ENCODE results near the gene PRKX.
A peak's percentile ranks its signal among the peaks of the same experiment; 100 is the strongest.
"Not testable (repeated sequence)": the region's sequence is repeated elsewhere in the genome, so short reads cannot be mapped to it uniquely, and the experiment has no call there.

The PRKX gene

GRCh38 chrX:3639858-3640631 is 73.4 kb downstream of the PRKX start:
- DNase-seq = not testable (repeated sequence)

GRCh38 chrX:3639236-3639635 is 74.2 kb downstream of the PRKX start:
- no peak for DNase-seq

GRCh38 chrX:3638280-3638873 is 75.1 kb downstream of the PRKX start:
- DNase-seq = peak; percentile 45

GRCh38 chrX:3636803-3637202 is 76.6 kb downstream of the PRKX start:
- DNase-seq = no peak

DNA sequence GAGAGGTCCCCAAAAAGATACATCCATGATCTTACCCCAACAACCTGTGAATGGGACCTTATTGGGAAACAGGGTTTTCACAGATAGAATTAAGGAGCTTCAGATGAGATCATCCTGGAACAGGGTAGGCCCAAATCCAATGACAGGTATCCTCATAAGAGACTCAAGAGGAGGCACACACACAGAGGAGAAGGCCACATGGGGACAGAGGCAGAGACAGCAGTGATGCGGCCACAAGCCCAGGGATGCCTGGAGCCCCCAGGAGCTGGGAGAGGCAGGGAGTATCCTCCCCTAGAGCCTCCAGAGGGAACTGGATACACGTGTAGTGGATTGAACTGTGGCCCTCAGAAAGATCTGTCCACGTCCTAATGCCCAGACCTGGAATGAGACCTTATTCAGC is 82.3 kb downstream of the PRKX start:
- no peak for DNase-seq

DNA sequence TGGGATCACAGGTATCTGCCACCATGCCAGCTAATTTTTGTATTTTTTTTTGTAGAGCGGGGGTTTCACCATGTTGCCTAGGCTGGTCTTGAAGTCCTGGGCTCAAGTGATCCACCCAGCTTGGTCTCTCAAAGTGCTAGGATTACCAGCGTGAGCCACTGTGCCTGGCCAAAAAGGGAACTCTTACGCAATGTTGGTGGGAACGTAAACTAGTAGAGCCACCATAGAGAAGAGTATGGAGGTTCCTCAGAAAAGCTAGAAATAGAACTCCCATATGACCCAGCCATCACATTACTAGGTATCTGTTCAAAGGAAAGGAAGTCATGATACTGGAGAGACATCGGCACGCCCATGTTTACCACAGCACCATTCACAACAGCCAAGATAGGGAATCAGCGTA is 85.9 kb downstream of the PRKX start:
- DNase-seq = no peak

DNA sequence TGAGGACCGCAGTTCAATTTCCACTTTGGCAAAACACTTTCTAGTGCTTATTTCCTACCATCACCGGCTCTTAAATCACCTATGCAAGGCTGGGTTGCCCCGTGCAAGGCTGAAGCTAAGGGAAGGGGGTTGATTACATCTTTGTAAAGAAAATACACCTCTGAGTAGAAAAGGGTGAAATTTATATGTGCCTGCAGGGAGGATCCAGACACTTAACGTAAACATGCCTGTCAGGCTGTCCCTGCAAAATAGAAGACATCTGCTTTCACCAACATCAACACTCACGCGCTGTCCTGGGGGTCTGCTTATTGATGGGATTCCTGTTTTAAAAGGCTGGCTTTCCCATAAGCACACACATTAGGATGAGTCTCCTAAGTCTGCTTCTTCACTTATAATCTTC is 92.0 kb downstream of the PRKX start:
- DNase-seq = no peak

DNA sequence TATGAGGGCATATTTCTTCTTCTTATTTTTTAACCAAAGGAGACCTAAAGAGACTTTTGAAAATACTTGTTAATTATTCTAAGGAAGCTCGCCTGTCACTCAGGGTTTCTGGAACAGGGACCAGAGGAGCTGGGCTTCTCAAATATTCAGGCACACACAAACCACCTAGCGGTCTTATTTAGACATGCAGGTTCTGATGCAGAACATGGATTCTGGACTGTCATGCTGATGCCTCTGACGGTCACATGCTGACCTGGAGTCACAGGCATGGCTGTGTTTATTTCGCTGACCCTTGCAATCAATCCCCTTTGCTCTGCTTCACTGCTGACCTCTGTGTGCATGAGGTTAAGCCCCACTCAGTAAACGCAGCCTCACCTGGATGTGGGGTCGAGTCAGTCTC is 101.7 kb downstream of the PRKX start:
- not testable (repeated sequence) for DNase-seq

DNA sequence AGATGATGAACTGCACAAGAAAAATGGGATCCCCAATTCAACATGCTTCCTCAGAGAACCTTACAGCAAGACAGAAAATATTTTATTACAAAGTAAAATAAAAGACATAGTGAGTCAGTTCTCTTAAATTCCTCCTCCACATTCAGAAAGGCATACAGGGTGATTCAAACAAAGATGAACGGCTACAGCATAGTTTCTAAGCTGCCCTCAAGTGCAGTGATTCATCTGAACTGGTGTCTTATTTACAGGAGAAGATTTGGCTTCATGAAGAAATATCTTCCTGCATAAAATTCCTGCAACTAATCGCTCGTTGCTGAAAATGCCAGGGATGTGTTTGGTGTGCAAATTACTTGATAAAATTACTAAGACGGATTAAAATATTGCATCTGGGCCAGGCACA is 103.6 kb downstream of the PRKX start:
- DNase-seq = no peak

DNA sequence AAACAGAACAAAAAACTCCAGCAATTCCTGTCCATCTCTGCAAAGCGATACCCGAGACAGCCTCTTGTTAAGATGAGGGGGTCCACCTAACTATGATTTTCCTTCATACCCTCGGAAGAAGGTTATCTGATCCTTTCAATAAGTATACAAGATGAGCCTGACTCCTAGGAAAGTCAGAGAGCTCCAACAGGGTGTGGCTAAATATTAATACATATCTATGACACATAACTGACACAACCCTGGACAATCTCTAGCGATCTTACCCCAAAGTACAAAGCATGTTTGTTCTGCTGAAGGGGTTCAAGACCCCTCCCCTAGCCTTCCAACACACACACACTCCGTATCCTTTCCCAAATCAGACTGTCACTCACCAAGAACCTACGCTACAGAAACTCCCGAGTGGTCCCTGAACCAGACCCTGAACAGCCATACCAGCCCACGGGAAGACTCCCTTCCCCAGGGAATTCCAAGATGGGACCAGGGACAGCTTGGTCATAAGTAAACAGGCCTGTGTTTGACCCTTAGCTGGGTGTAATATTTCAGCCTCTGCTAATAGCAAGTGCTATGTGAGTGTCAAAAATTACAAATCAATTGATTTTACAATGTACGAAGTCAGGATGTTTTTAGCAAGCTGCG is 110.3 kb downstream of the PRKX start:
- DNase-seq = no peak

- no peak for DNase-seq
Observed at GRCh38 chrX:3599802-3600430, 113.5 kb downstream of the PRKX start.

- DNase-seq = no peak
Observed at GRCh38 chrX:3598709-3599108, 114.7 kb downstream of the PRKX start.

GRCh38 chrX:3598046-3598605 is 115.3 kb downstream of the PRKX start:
- no peak for DNase-seq

- no peak for DNase-seq
Observed at GRCh38 chrX:3592184-3592583, 121.3 kb downstream of the PRKX start.

GRCh38 chrX:3589474-3589873 is 124.0 kb downstream of the PRKX start:
- no peak for DNase-seq

GRCh38 chrX:3585719-3586118 is 127.7 kb downstream of the PRKX start:
- DNase-seq = no peak

- no peak for DNase-seq
Observed at GRCh38 chrX:3584415-3584996, 128.9 kb downstream of the PRKX start.

DNA sequence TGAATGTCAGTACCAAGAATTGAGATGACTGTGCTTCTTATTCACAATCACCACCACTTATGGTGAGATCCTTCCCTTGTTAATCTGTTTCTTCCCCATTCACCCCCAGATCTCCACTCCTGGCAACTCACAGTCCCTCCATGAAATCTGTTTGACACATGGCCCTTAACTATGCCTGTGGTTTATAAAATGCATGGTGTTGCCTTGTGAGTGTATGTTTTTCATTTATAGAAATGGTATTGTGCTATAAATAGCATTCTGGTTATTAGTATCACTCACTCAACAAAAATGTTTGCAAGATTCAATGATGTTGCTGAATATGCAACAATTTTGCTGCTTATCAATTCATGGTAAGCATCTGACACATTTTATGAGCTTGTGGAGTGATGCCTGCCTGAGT is 131.0 kb downstream of the PRKX start:
- DNase-seq = no peak

GRCh38 chrX:3581609-3582108 is 131.8 kb downstream of the PRKX start:
- DNase-seq = no peak

GRCh38 chrX:3577551-3577950 is 135.9 kb downstream of the PRKX start:
- no peak for DNase-seq

DNA sequence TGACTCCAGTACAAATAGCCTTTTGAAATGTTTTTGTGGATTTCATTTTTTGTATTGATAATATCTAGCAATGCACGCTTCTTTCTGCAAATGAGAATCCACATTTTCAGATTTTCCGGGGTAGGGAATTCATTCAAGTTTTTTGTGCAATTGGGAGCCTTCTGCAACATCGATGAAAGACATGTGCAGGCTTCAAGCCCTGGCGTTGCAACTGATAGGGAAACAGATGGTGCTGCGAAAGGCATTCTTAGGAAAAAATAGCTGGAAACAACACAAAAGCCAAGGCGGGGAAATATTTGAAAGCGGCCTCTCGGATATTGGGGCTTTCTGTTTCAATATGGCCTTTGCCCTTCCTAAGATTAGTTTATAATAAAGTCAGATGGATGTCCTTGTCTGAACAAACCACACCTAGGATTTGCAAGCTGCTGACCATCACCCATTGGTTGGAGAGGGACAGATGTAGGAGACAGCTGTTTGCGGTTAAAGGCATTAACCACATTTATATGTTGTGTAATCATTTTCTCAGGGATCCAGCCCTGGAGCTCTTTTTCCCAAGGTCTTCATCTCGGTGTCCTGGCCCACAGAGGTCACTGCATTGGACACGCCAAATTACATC is 136.5 kb downstream of the PRKX start:
- no peak for DNase-seq

DNA sequence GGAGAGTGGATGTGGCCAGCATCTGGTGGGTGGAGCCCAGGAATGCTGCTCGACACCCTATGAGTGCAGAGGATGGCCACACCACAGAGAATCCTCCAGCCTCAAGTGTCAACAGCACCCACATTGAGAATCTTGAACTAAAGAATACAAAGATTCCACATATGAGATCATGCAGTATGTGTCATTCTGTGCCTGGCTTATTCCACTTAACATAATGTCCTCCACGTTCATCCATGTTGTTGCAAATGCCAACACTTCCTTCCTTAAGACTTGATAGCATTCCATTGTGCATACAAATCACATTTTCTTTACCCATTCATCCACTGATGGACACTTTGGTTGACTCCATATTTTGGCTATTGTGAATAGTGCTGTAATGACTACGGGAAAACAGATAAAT is 145.8 kb downstream of the PRKX start:
- DNase-seq = no peak

GRCh38 chrX:3563451-3563850 is 150.0 kb downstream of the PRKX start:
- no peak for DNase-seq
